K562 (cell line): Measurements from ENCODE around the gene IKBKE. TPM values are rescaled to one million over a fixed set of nuclear protein-coding genes. Genes with fewer than 3 reads are reported as not detected.

ENCODE experiments used
- ATAC-seq: fragments of 200-7000 bp; cut with Tn5 transposase; 3 replicates; pipeline ENCODE4 v1.9.1; 2020; ENCODE audit warnings: moderate library complexity
- BruUV-seq: library from RNA; stranded (reverse); fragments of 400-500 nt; replicated peaks from 2 replicates; lab custom pipeline; 2021; lab: Mats Ljungman, UMichigan
- CTCF ChIA-PET: fragments of 300-600 bp; formaldehyde crosslinking; extraction: SDS; loops from one replicate; lab custom pipeline; 2021; ENCODE audit warnings: low intra/inter-chr PET ratio; lab: Yijun Ruan, JAX
- POLR2A ChIA-PET: fragments of 300-600, 350-650 bp; sonication (Branson Sonifier 250); formaldehyde crosslinking; extraction: SDS; loops from one replicate; lab custom pipeline; 2021; ENCODE audit warnings: antibody characterized with exemption, inconsistent platforms; lab: Yijun Ruan, JAX
- DNase-seq, 4 experiments: peaks; one replicate each; pipeline versions ENCODE4 v3.0.0 to v3.0.0-alpha.2; 2011 to 2018; ENCODE audit warnings: low spot score in 3 of 4, mixed read lengths in 3 of 4; ENCODE audit errors: extremely low read depth in 1 of 4
- FAIRE-seq: peaks from 2 replicates; lab custom pipeline; 2011; peaks lifted over from hg19 to GRCh38; lab: Jason Lieb, UNC
- H2AFZ ChIP-seq: 2 replicates; pipeline ENCODE4 v1.6.0; 2011; ENCODE audit warnings: low read depth, low read length, control low read depth, inconsistent platforms
- H3K27ac ChIP-seq: fragments of 200-600 bp; 3 replicates; pipeline ENCODE4 v1.8.0; 2011; ENCODE audit warnings: low read depth, mild to moderate bottlenecking, control low read depth, inconsistent platforms, low read length, moderate library complexity, mixed read lengths; ENCODE audit errors: extremely low read depth
- H3K27me3 ChIP-seq, 2 experiments: fragments of 300-600 bp in 1 of 2; 2 replicates in 1 of 2; 3 replicates in 1 of 2; pipeline versions ENCODE4 v1.6.0 to v1.8.0; 2011; ENCODE audit warnings: inconsistent platforms in 2 of 2, low read length in 2 of 2, mild to moderate bottlenecking in 1 of 2, mixed read lengths in 1 of 2, moderate library complexity in 1 of 2; ENCODE audit not compliant: control insufficient read depth in 2 of 2, insufficient read depth in 2 of 2
- H3K36me3 ChIP-seq: fragments of 300-600 bp; 3 replicates; pipeline ENCODE4 v1.8.0; 2011; ENCODE audit warnings: mild to moderate bottlenecking, low read length, inconsistent platforms; ENCODE audit not compliant: control insufficient read depth, insufficient read depth
- H3K4me1 ChIP-seq, 2 experiments: fragments of 200-600 bp in 1 of 2; replicated peaks in 1 of 2; 2 replicates in 1 of 2; 3 replicates in 1 of 2; pipeline versions ENCODE4 v1.5.1 to v1.8.0; 2011; ENCODE audit warnings: inconsistent platforms in 2 of 2, low read length in 2 of 2, mild to moderate bottlenecking in 1 of 2, mixed read lengths in 1 of 2, moderate library complexity in 1 of 2; ENCODE audit not compliant: control insufficient read depth in 2 of 2, insufficient read depth in 2 of 2
- H3K4me2 ChIP-seq: 2 replicates; pipeline ENCODE4 v1.6.1; 2011; ENCODE audit warnings: low read length, control low read depth, inconsistent platforms, mixed read lengths; ENCODE audit not compliant: insufficient read depth
- H3K4me3 ChIP-seq: fragments of 200-600 bp; sonication (generic), shearing (Covaris generic); 2 replicates; pipeline ENCODE4 v1.5.1; 2016; ENCODE audit warnings: control low read depth, inconsistent platforms
- H3K79me2 ChIP-seq: fragments of 200-600 bp; 3 replicates; pipeline ENCODE4 v1.8.0; 2011; ENCODE audit warnings: low read length, inconsistent platforms; ENCODE audit not compliant: control insufficient read depth, insufficient read depth
- H3K9ac ChIP-seq, 2 experiments: 2 replicates each; pipeline versions ENCODE4 v1.6.0 to v1.6.1; 2011; ENCODE audit warnings: low read depth in 2 of 2, low read length in 2 of 2, control low read depth in 1 of 2, inconsistent platforms in 1 of 2, mild to moderate bottlenecking in 1 of 2, mixed read lengths in 1 of 2; ENCODE audit not compliant: insufficient read depth in 1 of 2
- H3K9me1 ChIP-seq: one replicate; pipeline ENCODE4 v1.6.0; 2011; ENCODE audit warnings: inconsistent platforms, mild to moderate bottlenecking, low read length, moderate library complexity; ENCODE audit not compliant: control insufficient read depth, insufficient read depth
- H3K9me3 ChIP-seq: replicated peaks from 2 replicates; pipeline ENCODE4 v1.5.1; 2011; ENCODE audit warnings: low read depth, low read length, inconsistent platforms; ENCODE audit not compliant: control insufficient read depth, insufficient read depth
- H4K20me1 ChIP-seq: replicated peaks from 2 replicates; pipeline ENCODE4 v1.6.1; 2011; ENCODE audit warnings: low read length, inconsistent platforms, mixed read lengths; ENCODE audit not compliant: control insufficient read depth, insufficient read depth
- CHAMP1 ChIP-seq: fragments of 450-650 bp; IDR thresholded peaks from 2 replicates; pipeline ENCODE4 v1.6.1; 2016; ENCODE audit warnings: mild to moderate bottlenecking
- CTCFL ChIP-seq: IDR thresholded peaks from 2 replicates; pipeline ENCODE4 v1.6.1; 2011; ENCODE audit warnings: borderline replicate concordance, low read depth, mild to moderate bottlenecking, moderate library complexity, low read length; ENCODE audit not compliant: insufficient read depth, poor library complexity, severe bottlenecking
- SRSF1 ChIP-seq: fragments of 200-400 bp; formaldehyde crosslinking; IDR thresholded peaks from 2 replicates; pipeline ENCODE4 v1.6.1; 2017; ENCODE audit warnings: mild to moderate bottlenecking, low read depth, low read length, moderate library complexity
- WGBS: fragments of 100-300 bp; shearing (Covaris generic); methylation state at CpG from one replicate; pipeline ENCODE4 v1.1.6; 2016; ENCODE audit warnings: low coverage, mixed read lengths; ENCODE audit not compliant: insufficient coverage; ENCODE audit errors: missing lambda C conversion rate; 5-methylcytosine and 5-hydroxymethylcytosine counted together
- in situ Hi-C: fragments of 300-500 bp; cut with MboI; formaldehyde crosslinking; loops from 4 replicates; pipeline ENCODE4 v1.15.0; 2018; ENCODE audit warnings: inconsistent platforms, mixed read lengths
- intact Hi-C: fragments of 100-400 bp; cut with micrococcal nuclease; formaldehyde crosslinking; loops from 2 replicates; pipeline ENCODE4 v1.14.2; 2022
- polyA plus RNA-seq, 8 experiments: library from polyadenylated mRNA; depleted of rRNA in 4 of 8; stranded (reverse) in 5 of 8; unstranded in 3 of 8; fragments of >200 nt; fragmentation: Nextera tagmentation in 2 of 8; fragmentation: Illumina TruSeq in 1 of 8; extraction: Ambion mirVana in 2 of 8; extraction: Trizol in 1 of 8; gene quantifications; 2 replicates each; pipeline versions ENCODE4 v1.2.1 to v1.2.3, GENCODE V29; 2011 to 2014; ENCODE audit warnings: inconsistent platforms in 1 of 8, missing spikeins in 1 of 8
- total RNA-seq, 7 experiments: library from RNA; depleted of rRNA in 6 of 7; stranded (reverse); fragments of >200 nt in 6 of 7; fragmentation: Illumina TruSeq in 2 of 7; extraction: Trizol in 2 of 7; gene quantifications; 2 replicates each; pipeline versions ENCODE4 v1.2.1 to v1.2.3, GENCODE V29; 2011 to 2021; ENCODE audit warnings: low replicate concordance in 1 of 7
- TF ChIP-seq, protein P1 (sequence below): fragments of 200-800 bp; sonication (Bioruptor generic); IDR thresholded peaks from 2 replicates; pipeline ENCODE4 v1.6.1; 2017; ENCODE audit warnings: missing genetic modification characterization, missing compliant biosample characterization

Gene IKBKE
- total and polyA plus RNA-seq, 9 of the 15 experiments (the other 6 are each of a cell fraction or from before 2014, with no cell fraction given): 2.3 to 9.0 (median 4.8) TPM

- peaks cover 17 to 30% of the 10 kb centered on the region in 2 experiments for H3K4me1 ChIP-seq
- no peak overlapping the region for H2AFZ ChIP-seq
- H3K79me2 ChIP-seq: no peaks in the 10 kb centered on the region
- H3K27me3 ChIP-seq: no peaks in the 10 kb centered on the region
- no peak overlapping the region for H3K27ac ChIP-seq
- no peak overlapping the region for H3K9ac ChIP-seq
- no TSS peak for BruUV-seq
- H3K9me3 ChIP-seq: no peaks in the 10 kb centered on the region
- intact Hi-C loops: loop anchor here (10.0 kb wide), 3 partner anchors 237 to 477 kb away; partner anchors contain the start of gene FCAMR
- ATAC-seq (no peak), DNase-seq (no peak)
- H4K20me1 ChIP-seq: no peaks in the 10 kb centered on the region
- WGBS: 77% methylated on average over 3 of the region's 3 CpGs
- CTCF ChIA-PET: no interaction called here
- H3K9me1 ChIP-seq: no peaks in the 10 kb centered on the region
- no peaks in the 10 kb centered on the region for H3K36me3 ChIP-seq
- no peak for TF ChIP-seq SRSF1
- TF ChIP-seq CTCFL: no peak
- no peak for TF ChIP-seq CHAMP1
- TF ChIP-seq, protein P1, sequence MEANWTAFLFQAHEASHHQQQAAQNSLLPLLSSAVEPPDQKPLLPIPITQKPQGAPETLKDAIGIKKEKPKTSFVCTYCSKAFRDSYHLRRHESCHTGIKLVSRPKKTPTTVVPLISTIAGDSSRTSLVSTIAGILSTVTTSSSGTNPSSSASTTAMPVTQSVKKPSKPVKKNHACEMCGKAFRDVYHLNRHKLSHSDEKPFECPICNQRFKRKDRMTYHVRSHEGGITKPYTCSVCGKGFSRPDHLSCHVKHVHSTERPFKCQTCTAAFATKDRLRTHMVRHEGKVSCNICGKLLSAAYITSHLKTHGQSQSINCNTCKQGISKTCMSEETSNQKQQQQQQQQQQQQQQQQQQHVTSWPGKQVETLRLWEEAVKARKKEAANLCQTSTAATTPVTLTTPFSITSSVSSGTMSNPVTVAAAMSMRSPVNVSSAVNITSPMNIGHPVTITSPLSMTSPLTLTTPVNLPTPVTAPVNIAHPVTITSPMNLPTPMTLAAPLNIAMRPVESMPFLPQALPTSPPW (CRISPR knock-in tag): no peak
- TF ChIP-seq, all 486 proteins: peak for 0
- in situ Hi-C loops: no loop called here
- H3K4me2 ChIP-seq: no peak overlapping the region
- POLR2A ChIA-PET: interaction anchor here (0.7 to 2.7 kb wide), 3 partner anchors 9 to 464 kb away, joined by 3 to 6 read pairs (median 5); partner anchors contain the start of gene RASSF5
- H3K4me3 ChIP-seq: no peak overlapping the region
- FAIRE-seq: no peak
These were observed 27.5 kb downstream of the IKBKE start for GRCh38 chr1:206497774-206498173.
